Adrenal gland (tissue), 5 donors: Measurements from ENCODE around the gene GMFB.

Source experiments
- POLR2A ChIP-seq, 2 donors: fragments of 450-650 bp; IDR thresholded peaks; one replicate each; pipeline ENCODE4 v1.6.1; 2017; ENCODE audit warnings: antibody characterized with exemption in 2 of 2, mild to moderate bottlenecking in 2 of 2, moderate library complexity in 1 of 2
- TF ChIP-seq, protein P1 (sequence below), 6 experiments: fragments of 450-650 bp in 4 of 6; fragments of 200-600 bp in 2 of 6; sonication (generic) in 1 of 6; IDR thresholded peaks; 1 replicate in 5 of 6; 2 replicates in 1 of 6; pipeline versions ENCODE4 v1.5.1 to v1.8.0; 2016 to 2021; ENCODE audit warnings: antibody characterized with exemption in 6 of 6, mild to moderate bottlenecking in 2 of 6, moderate library complexity in 1 of 6
- donor health status: DM: no; HTN: no; CAD: no.

DNA sequence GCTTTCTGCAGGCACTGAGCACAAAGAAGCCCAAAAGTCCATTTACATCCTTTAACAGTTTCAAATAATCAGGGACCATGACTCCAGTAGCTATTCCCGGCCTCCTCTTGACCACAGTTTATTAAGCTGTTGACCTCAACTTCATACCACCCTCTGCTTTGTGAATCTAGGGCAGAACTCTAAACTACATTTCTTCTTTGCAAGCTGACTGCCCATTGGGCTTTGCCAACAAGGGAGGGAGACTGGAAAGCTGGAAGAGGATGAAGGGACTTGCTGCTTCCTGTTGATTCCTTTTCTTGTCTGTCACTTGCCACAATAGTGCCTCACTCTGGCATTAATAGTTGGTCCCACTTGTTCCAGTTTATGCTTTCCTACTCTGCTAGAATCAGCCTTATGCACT, 23.6 kb upstream of the GMFB start:
- TF ChIP-seq, protein P1, sequence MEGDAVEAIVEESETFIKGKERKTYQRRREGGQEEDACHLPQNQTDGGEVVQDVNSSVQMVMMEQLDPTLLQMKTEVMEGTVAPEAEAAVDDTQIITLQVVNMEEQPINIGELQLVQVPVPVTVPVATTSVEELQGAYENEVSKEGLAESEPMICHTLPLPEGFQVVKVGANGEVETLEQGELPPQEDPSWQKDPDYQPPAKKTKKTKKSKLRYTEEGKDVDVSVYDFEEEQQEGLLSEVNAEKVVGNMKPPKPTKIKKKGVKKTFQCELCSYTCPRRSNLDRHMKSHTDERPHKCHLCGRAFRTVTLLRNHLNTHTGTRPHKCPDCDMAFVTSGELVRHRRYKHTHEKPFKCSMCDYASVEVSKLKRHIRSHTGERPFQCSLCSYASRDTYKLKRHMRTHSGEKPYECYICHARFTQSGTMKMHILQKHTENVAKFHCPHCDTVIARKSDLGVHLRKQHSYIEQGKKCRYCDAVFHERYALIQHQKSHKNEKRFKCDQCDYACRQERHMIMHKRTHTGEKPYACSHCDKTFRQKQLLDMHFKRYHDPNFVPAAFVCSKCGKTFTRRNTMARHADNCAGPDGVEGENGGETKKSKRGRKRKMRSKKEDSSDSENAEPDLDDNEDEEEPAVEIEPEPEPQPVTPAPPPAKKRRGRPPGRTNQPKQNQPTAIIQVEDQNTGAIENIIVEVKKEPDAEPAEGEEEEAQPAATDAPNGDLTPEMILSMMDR (IDR thresholded peaks at IDR 0.05), result no peak
- no peak for TF ChIP-seq POLR2A (IDR thresholded peaks at IDR 0.05)
